ENCODE data around the gene OR4S2. TPM values are rescaled to one million over a fixed set of nuclear protein-coding genes. Genes with fewer than 3 reads are reported as not detected.

The OR4S2 gene
- not detected in 2 replicates for total RNA-seq (2013; cell fraction: nucleolus; rRNA removed)
- not detected in 2 replicates for total RNA-seq (2014; rRNA removed)
- total RNA-seq (2014; rRNA removed; fragmentation: Illumina TruSeq; extraction: Trizol) = not detected in 2 replicates
- not detected in 2 replicates for total RNA-seq (2021)
- not detected for polyA plus RNA-seq (2011; ENCODE audit: low read depth)
- polyA plus RNA-seq (2011; rRNA removed) = not detected in 2 replicates
- polyA plus RNA-seq (2011; cell fraction: cytosol; rRNA removed) = not detected in 2 replicates
- polyA plus RNA-seq (2011; cell fraction: nucleus; rRNA removed) = not detected in 2 replicates
- not detected in 2 replicates for polyA plus RNA-seq (2012)
- polyA plus RNA-seq (2014; fragmentation: Illumina TruSeq; extraction: Trizol) = not detected in 2 replicates
- not detected for polyA plus RNA-seq (2014; fragmentation: Nextera tagmentation; extraction: Ambion mirVana)
- not detected in 2 replicates for polyA plus RNA-seq (2014; rRNA removed)
- not detected for polyA plus RNA-seq (2016; fragmentation: Nextera tagmentation; extraction: Ambion mirVana)
- not detected in 2 replicates for polyA minus RNA-seq (2011; rRNA and poly(A)+ RNA removed)
- polyA minus RNA-seq (2011; cell fraction: cytosol; rRNA and poly(A)+ RNA removed) = not detected in 2 replicates
- polyA minus RNA-seq (2011; cell fraction: nucleus; rRNA and poly(A)+ RNA removed) = 0.12 TPM in 1 of 2 replicates, not detected in the other
- Bru-seq, nascent RNA = not detected
- not detected for BruChase-seq, experiment 1, labeled RNA remaining after a 6-hour chase
- BruChase-seq, experiment 2, labeled RNA remaining after a 2-hour chase = not detected
- long read RNA-seq, experiment 1 = 0 reads
- long read RNA-seq, experiment 2 = 0 reads

GRCh38 chr11:55648027-55648426 lies at the start of gene OR4S2:
TSS of gene OR4S2 (plus strand) at chr11:55648327. CDS start at chr11:55650904, 2,577 bp downstream.
- in situ Hi-C loops (cut with MboI) (no loop called here), intact Hi-C loops (cut with micrococcal nuclease; ENCODE audit: unreplicated experiment) (no loop called here)
- H3K4me2 ChIP-seq (ENCODE audit: control insufficient read depth, insufficient read depth) = no peak within 1 kb of the TSS
- H3K4me3 ChIP-seq = no peak within 1 kb of the TSS
- no TSS peak for BruUV-seq (replicated peaks)
- H3K27ac ChIP-seq (ENCODE audit: control insufficient read depth, insufficient read depth) = no peak within 1 kb of the TSS
- H3K79me2 ChIP-seq (ENCODE audit: control insufficient read depth, insufficient read depth, low read length) = no peaks in the 10 kb centered on the region
- RAD21 ChIA-PET (ENCODE audit: unreplicated experiment) = no interaction called here
- no peaks in the 10 kb centered on the region for H3K36me3 ChIP-seq (ENCODE audit: control insufficient read depth in 2 of 2, insufficient read depth in 2 of 2, low read length in 1 of 2)
- DNase-seq (ENCODE audit: low read depth, low spot score) (no peak), ATAC-seq (no peak), FAIRE-seq (no peak)
- H4K20me1 ChIP-seq (ENCODE audit: control insufficient read depth, insufficient read depth) = no peaks in the 10 kb centered on the region
- POLR2A ChIA-PET = no interaction called here
- H3K4me1 ChIP-seq (ENCODE audit: control insufficient read depth, insufficient read depth, low read length) = no peaks in the 10 kb centered on the region
- SMC1A ChIA-PET (ENCODE audit: uncharacterized antibody, unreplicated experiment) = interaction anchor here (1.8 kb wide), 1 partner anchor 13 kb away, joined by 4 read pairs; the partner anchor contains the start of gene OR4P4
- CTCF ChIA-PET = interaction anchor here (0.7 kb wide), 1 partner anchor 41 kb away, joined by 3 read pairs; no protein-coding TSS in a partner anchor
- no peak within 1 kb of the TSS for H3K9ac ChIP-seq (ENCODE audit: control insufficient read depth, insufficient read depth, low read length)
- H3K27me3 ChIP-seq (replicated peaks in 1 of 2; ENCODE audit: control insufficient read depth in 2 of 2, insufficient read depth in 2 of 2, low read length in 1 of 2) = no peaks in the 10 kb centered on the region
- no peak within 1 kb of the TSS for H2AFZ ChIP-seq (ENCODE audit: control insufficient read depth, low read depth, low read length)
- H3K9me3 ChIP-seq (replicated peaks; ENCODE audit: control insufficient read depth, insufficient read depth, low read length) = no peaks in the 10 kb centered on the region
- TF ChIP-seq MXI1 (IDR thresholded peaks at IDR 0.05; ENCODE audit: low read depth, low read length) = no peak
- no peak for TF ChIP-seq NFYA (IDR thresholded peaks at IDR 0.05; ENCODE audit: borderline replicate concordance, low read depth, low read length)
- TF ChIP-seq IKZF1 (conservative IDR thresholded peaks at IDR 0.05) = no peak
- no peak for TF ChIP-seq SMC3 (IDR thresholded peaks at IDR 0.05; ENCODE audit: borderline replicate concordance, low read length)
- TF ChIP-seq PKNOX1 (IDR thresholded peaks at IDR 0.05) = no peak
- no peak for TF ChIP-seq BHLHE40 (IDR thresholded peaks at IDR 0.05; ENCODE audit: borderline replicate concordance in 1 of 2, low read depth in 2 of 2, low read length in 1 of 2)
- WGBS (ENCODE audit: insufficient coverage, insufficient replicate concordance, low lambda C conversion rate, missing lambda C conversion rate) = 69% methylated on average over 2 of the region's 2 CpGs

All from GM12878 (cell line).